HepG2 (cell line): ENCODE measurements around the gene MBD3. TPM values are rescaled to one million over a fixed set of nuclear protein-coding genes. Genes with fewer than 3 reads are reported as not detected.
A peak's percentile ranks its signal among the peaks of the same experiment; 100 is the strongest.

ENCODE experiments used
- ATF4 ChIP-seq, 2 experiments: fragments of 450-650 bp in 1 of 2; sonication (generic) in 1 of 2; formaldehyde crosslinking; IDR thresholded peaks; 2 replicates each; pipeline versions ENCODE4 v1.5.0 to v1.8.0; 2020 to 2022; ENCODE audit warnings: mild to moderate bottlenecking in 1 of 2, missing genetic modification reagents in 1 of 2
- CBX1 ChIP-seq: IDR thresholded peaks from one replicate; pipeline ENCODE4 v1.6.1; 2016; ENCODE audit warnings: antibody characterized with exemption, low read depth
- E2F1 ChIP-seq: sonication (generic); formaldehyde crosslinking; IDR thresholded peaks from 2 replicates; pipeline ENCODE4 v1.5.0; 2020; ENCODE audit warnings: missing genetic modification reagents
- ESRRA ChIP-seq: sonication (generic); formaldehyde crosslinking; IDR thresholded peaks from 2 replicates; pipeline ENCODE4 v1.5.1; 2020; ENCODE audit warnings: mild to moderate bottlenecking, low read depth, missing genetic modification reagents
- GFI1 ChIP-seq: sonication (generic); formaldehyde crosslinking; IDR thresholded peaks from 2 replicates; pipeline ENCODE4 v1.5.0; 2020; ENCODE audit warnings: missing genetic modification reagents, mild to moderate bottlenecking, borderline replicate concordance
- GTF2F1 ChIP-seq: fragments of 150-350 bp; IDR thresholded peaks from 2 replicates; pipeline ENCODE4 v1.6.1; 2014; ENCODE audit warnings: low read length
- GTF3A ChIP-seq: sonication (generic); formaldehyde crosslinking; conservative IDR thresholded peaks from 2 replicates; pipeline ENCODE4 v1.4.0; 2020; ENCODE audit warnings: mild to moderate bottlenecking, missing genetic modification reagents
- HNF4G ChIP-seq, 2 experiments: sonication (generic) in 1 of 2; formaldehyde crosslinking in 1 of 2; IDR thresholded peaks; 2 replicates each; pipeline versions ENCODE4 v1.4.0 to v1.6.1; 2011 to 2020; ENCODE audit warnings: borderline replicate concordance in 2 of 2, low read depth in 2 of 2, mild to moderate bottlenecking in 2 of 2, low read length in 1 of 2, missing genetic modification reagents in 1 of 2, moderate library complexity in 1 of 2
- ISX ChIP-seq: sonication (generic); formaldehyde crosslinking; conservative IDR thresholded peaks from 2 replicates; pipeline ENCODE4 v1.5.0; 2020; ENCODE audit warnings: missing genetic modification reagents
- MED8 ChIP-seq: sonication (generic); formaldehyde crosslinking; IDR thresholded peaks from 2 replicates; pipeline ENCODE4 v1.8.1; 2023; ENCODE audit warnings: mild to moderate bottlenecking, missing genetic modification reagents; ENCODE audit not compliant: insufficient replicate concordance
- MTA1 ChIP-seq: sonication (generic); formaldehyde crosslinking; IDR thresholded peaks from 2 replicates; pipeline ENCODE4 v1.4.0; 2020; ENCODE audit warnings: missing genetic modification reagents, mild to moderate bottlenecking, borderline replicate concordance
- MTERF4 ChIP-seq: sonication (generic); formaldehyde crosslinking; IDR thresholded peaks from 2 replicates; pipeline ENCODE4 v1.8.0; 2023; ENCODE audit warnings: mild to moderate bottlenecking, missing genetic modification reagents
- MXD1 ChIP-seq: sonication (generic); formaldehyde crosslinking; IDR thresholded peaks from 2 replicates; pipeline ENCODE4 v1.4.0; 2020; ENCODE audit warnings: mild to moderate bottlenecking, missing genetic modification reagents
- MXI1 ChIP-seq: IDR thresholded peaks from 3 replicates; pipeline ENCODE4 v1.6.1; 2012; ENCODE audit warnings: low read depth, low read length, inconsistent platforms, borderline replicate concordance
- NFIB ChIP-seq: sonication (generic); formaldehyde crosslinking; IDR thresholded peaks from 2 replicates; pipeline ENCODE4 v1.9.0; 2021; ENCODE audit warnings: missing genetic modification reagents, mild to moderate bottlenecking, borderline replicate concordance
- ZBTB26 ChIP-seq: IDR thresholded peaks from 2 replicates; pipeline ENCODE4 v1.6.1; 2016; ENCODE audit warnings: missing compliant biosample characterization, missing genetic modification reagents, borderline replicate concordance
- ZNF501 ChIP-seq: sonication (generic); formaldehyde crosslinking; IDR thresholded peaks from 2 replicates; pipeline ENCODE4 v1.5.1; 2020; ENCODE audit warnings: mild to moderate bottlenecking, moderate library complexity, missing genetic modification reagents
- ZNF562 ChIP-seq: sonication (generic); formaldehyde crosslinking; IDR thresholded peaks from 2 replicates; pipeline ENCODE4 v1.8.0; 2022; ENCODE audit warnings: missing genetic modification reagents, borderline replicate concordance
- ZNF616 ChIP-seq: sonication (generic); formaldehyde crosslinking; IDR thresholded peaks from 2 replicates; pipeline ENCODE4 v1.5.0; 2020; ENCODE audit warnings: low read depth, mild to moderate bottlenecking, missing genetic modification reagents
- ZNF772 ChIP-seq: sonication (generic); formaldehyde crosslinking; IDR thresholded peaks from 2 replicates; pipeline ENCODE4 v1.5.0; 2020; ENCODE audit warnings: mild to moderate bottlenecking, missing genetic modification reagents
- ZNF839 ChIP-seq: sonication (generic); formaldehyde crosslinking; IDR thresholded peaks from 2 replicates; pipeline ENCODE4 v1.4.0; 2020; ENCODE audit warnings: missing genetic modification reagents, mild to moderate bottlenecking, borderline replicate concordance
- ZSCAN21 ChIP-seq: sonication (generic); formaldehyde crosslinking; IDR thresholded peaks from 2 replicates; pipeline ENCODE4 v1.8.0; 2022; ENCODE audit warnings: mild to moderate bottlenecking, missing genetic modification reagents, moderate library complexity, borderline replicate concordance
- ZSCAN29 ChIP-seq: sonication (generic); formaldehyde crosslinking; conservative IDR thresholded peaks from 2 replicates; pipeline ENCODE4 v1.4.0; 2020; ENCODE audit warnings: mild to moderate bottlenecking, missing genetic modification reagents
- polyA plus RNA-seq, 8 experiments: library from polyadenylated mRNA; depleted of rRNA in 3 of 8; stranded (reverse) in 7 of 8; unstranded in 1 of 8; fragments of >200 nt; fragmentation: Illumina TruSeq in 4 of 8; extraction: Trizol in 4 of 8; gene quantifications; 2 replicates each; pipeline versions ENCODE4 v1.2.1 to v1.2.3, GENCODE V29; 2011 to 2016; ENCODE audit warnings: low read depth in 4 of 8, missing spikeins in 1 of 8, mixed read lengths in 1 of 8; ENCODE audit not compliant: insufficient read depth in 1 of 8
- total RNA-seq, 5 experiments: library from RNA; depleted of rRNA; stranded (reverse); fragments of >200 nt; fragmentation: Illumina TruSeq; extraction: Trizol; gene quantifications; 2 replicates each; pipeline ENCODE4 v1.2.3, GENCODE V29; 2016; ENCODE audit warnings: low read depth in 1 of 5
- TF ChIP-seq, protein P1 (sequence below): sonication (generic); formaldehyde crosslinking; IDR thresholded peaks from 2 replicates; pipeline ENCODE4 v1.8.0; 2022; ENCODE audit warnings: mild to moderate bottlenecking, missing genetic modification reagents, moderate library complexity

The MBD3 gene
- total and polyA plus RNA-seq, 2 of the 13 experiments (the other 11 are each of a cell fraction or from before 2014, with no cell fraction given): 21.2 to 76.9 TPM

GRCh38 chr19:1590641-1591397 lies 1.8 kb downstream of the MBD3 start (continued):
- TF ChIP-seq ESRRA: no peak
- no peak for TF ChIP-seq GTF2F1
- TF ChIP-seq MTERF4: no peak
- TF ChIP-seq ZNF616 (CRISPR knock-in tag): no peak
- TF ChIP-seq GFI1: 0 out of 2 replicates have a peak, but pooled peaks have one; percentile 56
- peak; percentile 26 for TF ChIP-seq MED8
- TF ChIP-seq MTA1 (CRISPR knock-in tag): no peak
- no peak for TF ChIP-seq ZBTB26 (CRISPR knock-in tag)
- no peak for TF ChIP-seq ISX (CRISPR knock-in tag)
- no peak for TF ChIP-seq ZNF562 (CRISPR knock-in tag)
- TF ChIP-seq MXI1: no peak
- TF ChIP-seq, protein P1, sequence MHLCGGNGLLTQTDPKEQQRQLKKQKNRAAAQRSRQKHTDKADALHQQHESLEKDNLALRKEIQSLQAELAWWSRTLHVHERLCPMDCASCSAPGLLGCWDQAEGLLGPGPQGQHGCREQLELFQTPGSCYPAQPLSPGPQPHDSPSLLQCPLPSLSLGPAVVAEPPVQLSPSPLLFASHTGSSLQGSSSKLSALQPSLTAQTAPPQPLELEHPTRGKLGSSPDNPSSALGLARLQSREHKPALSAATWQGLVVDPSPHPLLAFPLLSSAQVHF (CRISPR knock-in tag): no peak
- no peak for TF ChIP-seq ATF4 (CRISPR knock-in tag; IDR thresholded peaks at IDR 0.05)
- TF ChIP-seq GTF3A (CRISPR knock-in tag): no peak
- no peak for TF ChIP-seq ZNF839 (CRISPR knock-in tag)
- TF ChIP-seq MXD1 (CRISPR knock-in tag): no peak
- no peak for TF ChIP-seq ZNF501 (CRISPR knock-in tag)
- no peak for TF ChIP-seq NFIB
- TF ChIP-seq CBX1: no peak
- no peak for TF ChIP-seq ZNF772 (CRISPR knock-in tag)
- no peak for TF ChIP-seq HNF4G (IDR thresholded peaks at IDR 0.05; ENCODE audit: borderline replicate concordance, low read depth, low read length)
- TF ChIP-seq HNF4G (CRISPR knock-in tag; IDR thresholded peaks at IDR 0.05; ENCODE audit: borderline replicate concordance, low read depth): no peak
- 0 out of 2 replicates have a peak, but pooled peaks have one; percentile 25 for TF ChIP-seq ZSCAN21
- no peak for TF ChIP-seq E2F1 (CRISPR knock-in tag)
- no peak for TF ChIP-seq ZSCAN29 (CRISPR knock-in tag)
